B cell (primary cell): ENCODE data around the gene RBFA. TPM values are rescaled to one million over a fixed set of nuclear protein-coding genes. Genes with fewer than 3 reads are reported as not detected.
"Not testable (repeated sequence)": the region's sequence is repeated elsewhere in the genome, so short reads cannot be mapped to it uniquely, and the experiment has no call there.

ENCODE experiments used
- ATAC-seq: fragments of 200-7000 bp; cut with Tn5 transposase; one replicate; pipeline ENCODE4 v1.10.0; 2021; ENCODE audit warnings: low read depth, mild to moderate bottlenecking, moderate number of reproducible peaks, moderate library complexity
- CTCF ChIA-PET: fragments of 350-600 bp; sonication (Branson Sonifier 250); formaldehyde crosslinking; loops from one replicate; lab custom pipeline; 2021; ENCODE audit warnings: antibody characterized with exemption, inconsistent platforms; lab: Charles Lee
- POLR2A ChIA-PET: fragments of 350-600 bp; sonication (Branson Sonifier 250); formaldehyde crosslinking; loops from one replicate; lab custom pipeline; 2021; ENCODE audit warnings: antibody characterized with exemption; lab: Charles Lee
- DNase-seq: peaks from one replicate; pipeline ENCODE4 v3.0.0; 2013
- H2AFZ ChIP-seq: 2 replicates; pipeline ENCODE4 v1.6.1; 2012; ENCODE audit warnings: mild to moderate bottlenecking, low read depth, low read length; ENCODE audit not compliant: insufficient read depth, poor library complexity, severe bottlenecking
- H3K27ac ChIP-seq, 2 donors: 1 replicate in 1 of 2; 2 replicates in 1 of 2; pipeline ENCODE4 v1.5.1; 2012 to 2013; ENCODE audit warnings: low read length in 2 of 2, mild to moderate bottlenecking in 2 of 2, moderate library complexity in 1 of 2
- H3K27me3 ChIP-seq, 4 experiments: fragments of 200-600 bp in 1 of 4; sonication (generic) in 1 of 4; replicated peaks in 1 of 4; 1 replicate in 2 of 4; 2 replicates in 2 of 4; pipeline versions ENCODE4 v1.6.1 to v1.7.0; 2013 to 2016; ENCODE audit warnings: low read length in 3 of 4, mild to moderate bottlenecking in 2 of 4, mixed read lengths in 1 of 4, moderate library complexity in 1 of 4; ENCODE audit not compliant: insufficient read depth in 4 of 4, control insufficient read depth in 3 of 4; ENCODE audit errors: control extremely low read depth in 1 of 4
- H3K36me3 ChIP-seq, 2 experiments: replicated peaks in 1 of 2; 1 replicate in 1 of 2; 2 replicates in 1 of 2; pipeline versions ENCODE4 v1.6.1 to v1.7.1; 2013; ENCODE audit warnings: low read length in 1 of 2; ENCODE audit not compliant: insufficient read depth in 2 of 2, control insufficient read depth in 1 of 2; ENCODE audit errors: control extremely low read depth in 1 of 2, extremely low read depth in 1 of 2
- H3K4me1 ChIP-seq, 2 donors: fragments of 200-600 bp in 1 of 2; sonication (generic) in 1 of 2; 1 replicate in 1 of 2; 2 replicates in 1 of 2; pipeline versions ENCODE4 v1.5.1 to v1.6.1; 2013 to 2017; ENCODE audit warnings: low read length in 2 of 2; ENCODE audit not compliant: control insufficient read depth in 2 of 2, insufficient read depth in 2 of 2
- H3K4me2 ChIP-seq: replicated peaks from 2 replicates; pipeline ENCODE3; 2012; ENCODE audit warnings: mild to moderate bottlenecking, low read depth, low read length; ENCODE audit not compliant: poor library complexity, severe bottlenecking
- H3K4me3 ChIP-seq, 5 experiments: fragments of 200-600 bp in 1 of 5; sonication (generic) in 1 of 5; 1 replicate in 3 of 5; 2 replicates in 2 of 5; pipeline versions ENCODE4 v1.5.1 to v1.7.0; 2011 to 2016; ENCODE audit warnings: low read length in 4 of 5, mild to moderate bottlenecking in 4 of 5, low read depth in 2 of 5, control low read depth in 1 of 5, moderate library complexity in 1 of 5; ENCODE audit not compliant: insufficient read depth in 1 of 5; ENCODE audit errors: control extremely low read depth in 1 of 5, extremely low read depth in 1 of 5
- H3K79me2 ChIP-seq: fragments of 200-600 bp; sonication (generic); one replicate; pipeline ENCODE4 v1.6.0; 2016; ENCODE audit warnings: low read length; ENCODE audit not compliant: control insufficient read depth, insufficient read depth
- H3K9ac ChIP-seq: fragments of 200-600 bp; sonication (generic); 2 replicates; pipeline ENCODE4 v1.6.1; 2017; ENCODE audit warnings: mild to moderate bottlenecking, low read length, moderate library complexity
- H3K9me3 ChIP-seq, 3 donors: one replicate each; pipeline versions ENCODE4 v1.6.1 to v1.7.1; 2013; ENCODE audit warnings: low read length in 2 of 3; ENCODE audit not compliant: control insufficient read depth in 2 of 3, insufficient read depth in 1 of 3; ENCODE audit errors: control extremely low read depth in 1 of 3
- H4K20me1 ChIP-seq: 2 replicates; pipeline ENCODE4 v1.6.0; 2012; ENCODE audit warnings: mild to moderate bottlenecking, low read length; ENCODE audit not compliant: insufficient read depth, control insufficient read depth, poor library complexity, severe bottlenecking
- H3K27ac Mint-ChIP-seq: one replicate; pipeline ENCODE4 v1.8.0; 2021; ENCODE audit warnings: mixed read lengths
- H3K27me3 Mint-ChIP-seq: one replicate; pipeline ENCODE4 v1.8.0; 2021; ENCODE audit warnings: mixed read lengths
- H3K4me1 Mint-ChIP-seq: one replicate; pipeline ENCODE4 v1.8.0; 2021; ENCODE audit warnings: mixed read lengths
- H3K4me3 Mint-ChIP-seq: one replicate; pipeline ENCODE4 v1.8.0; 2021; ENCODE audit warnings: mixed read lengths
- H3K9me3 Mint-ChIP-seq: one replicate; pipeline ENCODE4 v1.8.0; 2022; ENCODE audit warnings: mixed read lengths; ENCODE audit not compliant: insufficient read depth
- CTCF ChIP-seq: fragments of 200-600 bp; IDR thresholded peaks from one replicate; pipeline ENCODE4 v1.8.0; 2022; ENCODE audit warnings: antibody characterized with exemption, mild to moderate bottlenecking
- EZH2 ChIP-seq: IDR thresholded peaks from 2 replicates; pipeline ENCODE4 v1.6.1; 2012; ENCODE audit warnings: borderline replicate concordance, low read depth, mild to moderate bottlenecking, moderate library complexity, low read length; ENCODE audit not compliant: insufficient read depth, poor library complexity, severe bottlenecking
- WGBS: methylation state at CpG from one replicate; pipeline ENCODE4 v1.1.5; 2013; ENCODE audit warnings: missing lambda C conversion rate; ENCODE audit not compliant: insufficient coverage; 5-methylcytosine and 5-hydroxymethylcytosine counted together
- intact Hi-C: fragments of 100-400 bp; cut with micrococcal nuclease; formaldehyde crosslinking; loops from one replicate; pipeline ENCODE4 v1.10.0; 2022
- polyA plus RNA-seq: library from polyadenylated mRNA; depleted of rRNA; stranded (reverse); fragments of >200 nt; gene quantifications from 2 replicates; pipeline ENCODE4 v1.2.3, GENCODE V29; 2012
- total RNA-seq, 2 donors: library from RNA; stranded (reverse); fragments of 120-200 nt in 1 of 2; gene quantifications; 1 replicate in 1 of 2; 2 replicates in 1 of 2; pipeline versions ENCODE4 v1.2.3 to v1.2.4, GENCODE V29; 2013 to 2022

Gene RBFA
- total and polyA plus RNA-seq, 2 donors (not counting 1 experiment from before 2014, with no cell fraction given): 22.0 to 24.2 TPM

DNA sequence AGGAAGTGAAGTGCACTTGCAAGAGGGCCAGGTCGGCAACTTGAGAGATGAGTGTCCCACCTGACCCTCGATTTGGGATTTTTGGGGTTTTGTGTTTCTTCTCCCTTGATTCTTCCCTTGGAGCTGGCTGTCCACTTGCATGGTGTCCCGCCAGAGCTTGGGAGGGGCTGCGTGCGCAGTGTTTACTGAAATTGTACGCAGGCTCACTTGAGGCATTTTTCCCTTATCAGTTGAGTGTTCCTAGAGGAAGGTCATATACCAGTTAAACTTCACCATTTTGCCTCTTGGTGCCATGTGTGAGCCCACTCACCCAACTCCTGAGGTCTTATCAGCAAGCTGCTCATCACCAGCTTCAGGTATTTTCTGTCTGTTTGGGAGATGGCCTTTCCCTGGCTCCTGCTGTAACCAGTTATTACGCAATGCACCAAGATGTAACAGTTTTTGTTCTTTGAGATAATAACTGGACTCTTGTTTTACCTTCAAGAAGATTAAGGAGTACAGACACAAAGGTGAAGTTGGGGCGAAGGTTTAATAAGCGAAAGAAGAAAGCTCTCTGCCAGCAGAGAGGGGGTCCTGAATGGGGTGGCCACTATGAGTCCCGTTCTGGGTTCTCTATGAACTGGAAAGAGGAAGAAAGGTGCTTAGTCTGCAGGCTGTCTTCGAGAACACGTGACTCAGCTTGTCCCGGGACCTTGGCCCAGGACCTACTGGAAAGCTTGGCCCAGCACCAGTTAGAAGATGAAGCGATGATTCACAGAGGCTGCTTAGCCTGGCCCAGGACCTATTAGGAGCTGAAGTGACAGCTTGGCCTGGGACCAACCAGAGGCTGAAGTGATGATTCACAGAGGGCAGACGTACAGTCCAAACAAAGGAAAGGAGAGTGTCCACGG is 24.3 kb upstream of the RBFA start:
- no peaks in the 10 kb centered on the region for H3K27me3 Mint-ChIP-seq
- Histone ChIP-seq H3K27ac (no peak overlapping the region), H3K4me1 (no peaks in the 10 kb centered on the region), H3K79me2 (no peaks in the 10 kb centered on the region), H3K9ac (no peak overlapping the region), H3K36me3 (no peaks in the 10 kb centered on the region), H3K4me2 (no peak overlapping the region), H2AFZ (no peak overlapping the region), H3K4me3 (no peak overlapping the region), H3K27me3 (no peaks in the 10 kb centered on the region), H3K9me3 (peaks cover 0 to 52% (median 4%) of the 10 kb centered on the region in 3 donors), H4K20me1 (no peaks in the 10 kb centered on the region)
- peaks cover 22% of the 10 kb centered on the region for H3K9me3 Mint-ChIP-seq
- ATAC-seq (no peak), DNase-seq (no peak)
- peaks cover 2% of the 10 kb centered on the region for H3K4me1 Mint-ChIP-seq
- CTCF ChIA-PET: no interaction called here
- no peak for TF ChIP-seq CTCF
- no peak for TF ChIP-seq EZH2
- intact Hi-C loops: no loop called here
- 96% methylated on average over 15 of the region's 16 CpGs for WGBS
- no peak overlapping the region for H3K4me3 Mint-ChIP-seq
- H3K27ac Mint-ChIP-seq: no peak overlapping the region
- POLR2A ChIA-PET: no interaction called here

DNA sequence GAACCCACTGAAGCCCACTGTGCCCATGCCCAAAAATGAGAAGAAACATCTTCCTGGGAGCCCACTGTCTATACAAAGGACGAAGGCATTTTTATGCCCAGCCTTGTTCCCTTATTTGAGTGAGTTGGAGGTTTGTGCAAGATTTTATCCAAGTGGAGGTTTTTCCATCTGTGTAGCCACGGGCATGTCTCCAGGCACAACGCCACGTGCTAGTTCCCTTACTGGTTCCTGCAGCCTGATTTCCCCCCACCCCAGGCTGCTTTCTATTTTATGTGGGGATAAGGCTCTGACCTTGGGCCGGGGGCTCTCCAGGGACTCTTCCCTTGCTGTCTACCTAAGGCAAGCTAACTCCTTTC is 23.7 kb upstream of the RBFA start:
- Mint-ChIP-seq H3K27me3 (no peaks in the 10 kb centered on the region), H3K27ac (no peak overlapping the region), H3K9me3 (peaks cover 22% of the 10 kb centered on the region), H3K4me1 (no peaks in the 10 kb centered on the region), H3K4me3 (no peak overlapping the region)
- DNase-seq (no peak), ATAC-seq (no peak)
- no peaks in the 10 kb centered on the region for H3K36me3 ChIP-seq
- H3K4me1 ChIP-seq: no peaks in the 10 kb centered on the region
- ChIA-PET POLR2A (no interaction called here), CTCF (no interaction called here)
- H2AFZ ChIP-seq: no peak overlapping the region
- peaks cover 0 to 51% (median 4%) of the 10 kb centered on the region in 3 donors for H3K9me3 ChIP-seq
- intact Hi-C loops: no loop called here
- no peaks in the 10 kb centered on the region for H4K20me1 ChIP-seq
- H3K9ac ChIP-seq: no peak overlapping the region
- TF ChIP-seq CTCF (no peak), EZH2 (no peak)
- WGBS: 90% methylated on average over 1 of the region's 5 CpGs
- no peaks in the 10 kb centered on the region for H3K27me3 ChIP-seq
- no peaks in the 10 kb centered on the region for H3K79me2 ChIP-seq
- no peak overlapping the region for H3K27ac ChIP-seq
- no peak overlapping the region for H3K4me3 ChIP-seq
- no peak overlapping the region for H3K4me2 ChIP-seq

GRCh38 chr18:80011496-80012137 is 22.6 kb upstream of the RBFA start:
- H3K27ac Mint-ChIP-seq, H4K20me1 ChIP-seq, CTCF ChIA-PET, intact Hi-C loops, H3K27me3 Mint-ChIP-seq, H3K4me3 Mint-ChIP-seq, H3K4me1 Mint-ChIP-seq, H3K4me2 ChIP-seq, H3K27me3 ChIP-seq, H2AFZ ChIP-seq, H3K4me1 ChIP-seq, ATAC-seq, H3K36me3 ChIP-seq, H3K27ac ChIP-seq, DNase-seq, POLR2A ChIA-PET, H3K79me2 ChIP-seq, H3K9ac ChIP-seq, H3K4me3 ChIP-seq: not testable (repeated sequence)
- peaks cover 0 to 51% (median 2%) of the 10 kb centered on the region in 3 donors for H3K9me3 ChIP-seq
- whole genome bisulfite sequencing: 100% methylated on average over 1 of the region's 14 CpGs
- H3K9me3 Mint-ChIP-seq: peaks cover 22% of the 10 kb centered on the region
